Naive thymus-derived CD4-positive, alpha-beta T cell (primary cell): ENCODE results near the gene PITPNM2. TPM values are rescaled to one million over a fixed set of nuclear protein-coding genes. Genes with fewer than 3 reads are reported as not detected.
"Not testable (repeated sequence)": the region's sequence is repeated elsewhere in the genome, so short reads cannot be mapped to it uniquely, and the experiment has no call there.

Experiments
- ATAC-seq: fragments of 150-1000 bp; cut with Tn5 transposase; 2 replicates; pipeline ENCODE4 v1.10.0; 2021; ENCODE audit warnings: mild to moderate bottlenecking, moderate library complexity
- CTCF ChIA-PET: fragments of 350-600 bp; sonication (Branson Sonifier 250); formaldehyde crosslinking; loops from one replicate; lab custom pipeline; 2021; ENCODE audit warnings: antibody characterized with exemption; lab: Charles Lee
- POLR2A ChIA-PET: fragments of 350-600 bp; sonication (Branson Sonifier 250); formaldehyde crosslinking; loops from one replicate; lab custom pipeline; 2021; ENCODE audit warnings: antibody characterized with exemption, inconsistent platforms; lab: Charles Lee
- DNase-seq, 9 donors: peaks; one replicate each; pipeline versions ENCODE4 v3.0.0 to v3.0.0-alpha.2; 2020 to 2022; ENCODE audit warnings: mixed read lengths in 1 of 9
- H3K27ac ChIP-seq: one replicate; pipeline ENCODE4 v1.7.0; 2013; ENCODE audit warnings: mild to moderate bottlenecking, low read depth, low read length, moderate library complexity
- H3K27me3 ChIP-seq, 2 donors: one replicate each; pipeline ENCODE4 v1.7.0; 2013; ENCODE audit warnings: low read length in 2 of 2, mild to moderate bottlenecking in 2 of 2, moderate library complexity in 2 of 2; ENCODE audit not compliant: control insufficient read depth in 2 of 2, insufficient read depth in 2 of 2
- H3K36me3 ChIP-seq, 3 experiments: 1 replicate in 2 of 3; 2 replicates in 1 of 3; pipeline ENCODE4 v1.7.0; 2013; ENCODE audit warnings: low read length in 3 of 3, mild to moderate bottlenecking in 3 of 3, moderate library complexity in 1 of 3; ENCODE audit not compliant: insufficient read depth in 3 of 3, control insufficient read depth in 2 of 3
- H3K4me1 ChIP-seq, 2 donors: one replicate each; pipeline ENCODE4 v1.7.0; 2013; ENCODE audit warnings: low read length in 2 of 2, mild to moderate bottlenecking in 2 of 2, moderate library complexity in 1 of 2; ENCODE audit not compliant: control insufficient read depth in 2 of 2, insufficient read depth in 2 of 2
- H3K4me3 ChIP-seq: 2 replicates; pipeline ENCODE4 v1.7.0; 2013; ENCODE audit warnings: mild to moderate bottlenecking, low read length
- H3K9me3 ChIP-seq, 3 experiments: 1 replicate in 2 of 3; 2 replicates in 1 of 3; pipeline ENCODE4 v1.7.0; 2013; ENCODE audit warnings: low read length in 3 of 3; ENCODE audit not compliant: control insufficient read depth in 2 of 3
- H3K27ac Mint-ChIP-seq, 9 donors: one replicate each; pipeline ENCODE4 v1.8.0; 2020 to 2022; ENCODE audit warnings: mixed read lengths in 9 of 9, mild to moderate bottlenecking in 8 of 9, moderate library complexity in 5 of 9, inconsistent platforms in 2 of 9
- H3K27me3 Mint-ChIP-seq, 5 donors: one replicate each; pipeline ENCODE4 v1.8.0; 2021 to 2022; ENCODE audit warnings: mixed read lengths in 5 of 5, mild to moderate bottlenecking in 1 of 5
- H3K36me3 Mint-ChIP-seq, 5 donors: one replicate each; pipeline ENCODE4 v1.8.0; 2020 to 2022; ENCODE audit warnings: mixed read lengths in 5 of 5, mild to moderate bottlenecking in 3 of 5, inconsistent platforms in 1 of 5
- H3K4me1 Mint-ChIP-seq, 7 donors: one replicate each; pipeline ENCODE4 v1.8.0; 2020 to 2022; ENCODE audit warnings: mixed read lengths in 7 of 7, mild to moderate bottlenecking in 3 of 7, inconsistent platforms in 1 of 7
- H3K4me3 Mint-ChIP-seq, 10 donors: one replicate each; pipeline ENCODE4 v1.8.0; 2020 to 2022; ENCODE audit warnings: mild to moderate bottlenecking in 10 of 10, mixed read lengths in 10 of 10, moderate library complexity in 6 of 10, inconsistent platforms in 2 of 10
- H3K9me3 Mint-ChIP-seq, 11 donors: one replicate each; pipeline ENCODE4 v1.8.0; 2020 to 2022; ENCODE audit warnings: mixed read lengths in 11 of 11, mild to moderate bottlenecking in 4 of 11, inconsistent platforms in 1 of 11, moderate library complexity in 1 of 11
- intact Hi-C, 2 donors: fragments of 100-400 bp; cut with micrococcal nuclease; formaldehyde crosslinking; loops; one replicate each; pipeline ENCODE4 v1.15.1; 2023
- polyA plus RNA-seq, 2 donors: library from polyadenylated mRNA; unstranded; fragments of 300-500 nt; fragmentation: Illumina TruSeq; gene quantifications; one replicate each; pipeline ENCODE4 v1.2.3, GENCODE V29; 2021
- total RNA-seq, 6 experiments: library from RNA in 5 of 6; stranded (reverse) in 5 of 6; gene quantifications; 1 replicate in 5 of 6; 2 replicates in 1 of 6; pipeline ENCODE4 v1.2.3 and lab custom pipeline; 2021 to 2026

The PITPNM2 gene
- total and polyA plus RNA-seq, 7 experiments from 2014 or later, result 2.9 to 65.3 (median 48.2) TPM

DNA sequence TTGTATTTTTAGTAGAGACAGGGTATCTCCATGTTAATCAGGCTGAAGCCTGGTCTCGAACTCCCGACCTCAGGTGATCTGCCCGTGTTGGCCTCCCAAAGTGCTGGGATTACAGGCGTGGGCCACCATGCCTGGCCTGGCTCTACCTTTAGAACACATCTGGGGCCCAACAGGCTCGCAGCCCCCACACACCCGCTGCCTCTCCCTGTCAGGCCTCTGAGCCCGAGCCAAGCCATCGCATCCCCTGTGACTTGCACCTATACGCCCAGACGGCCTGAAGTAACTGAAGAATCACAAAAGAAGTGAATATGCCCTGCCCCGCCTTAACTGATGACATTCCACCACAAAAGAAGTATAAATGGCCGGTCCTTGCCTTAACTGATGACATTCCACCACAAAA is 46.8 kb downstream of the PITPNM2 start:
- H3K9me3 Mint-ChIP-seq, H3K9me3 ChIP-seq, H3K27me3 Mint-ChIP-seq, H3K4me3 ChIP-seq, intact Hi-C loops, H3K36me3 ChIP-seq, DNase-seq, H3K4me3 Mint-ChIP-seq, H3K27ac ChIP-seq, H3K27me3 ChIP-seq, ATAC-seq: not testable (repeated sequence)
- peaks cover 20 to 46% of the 10 kb centered on the region in 2 donors for H3K4me1 ChIP-seq
- POLR2A ChIA-PET, result interaction anchor here (1.7 to 7.9 kb wide), 4 partner anchors 12 to 29 kb away, joined by 6 to 91 read pairs (median 34); no protein-coding TSS in a partner anchor
- CTCF ChIA-PET, result interaction anchor here (1.4 kb wide), 1 partner anchor 11 kb away, joined by 6 read pairs; no protein-coding TSS in a partner anchor
- Mint-ChIP-seq H3K36me3 (peaks cover 3 to 35% (median 6%) of the 10 kb centered on the region in 5 donors), H3K4me1 (peaks cover 47 to 83% (median 64%) of the 10 kb centered on the region in 7 donors), H3K27ac (peak overlapping the region in 2 of 9 donors; percentile 38 to 90)

DNA sequence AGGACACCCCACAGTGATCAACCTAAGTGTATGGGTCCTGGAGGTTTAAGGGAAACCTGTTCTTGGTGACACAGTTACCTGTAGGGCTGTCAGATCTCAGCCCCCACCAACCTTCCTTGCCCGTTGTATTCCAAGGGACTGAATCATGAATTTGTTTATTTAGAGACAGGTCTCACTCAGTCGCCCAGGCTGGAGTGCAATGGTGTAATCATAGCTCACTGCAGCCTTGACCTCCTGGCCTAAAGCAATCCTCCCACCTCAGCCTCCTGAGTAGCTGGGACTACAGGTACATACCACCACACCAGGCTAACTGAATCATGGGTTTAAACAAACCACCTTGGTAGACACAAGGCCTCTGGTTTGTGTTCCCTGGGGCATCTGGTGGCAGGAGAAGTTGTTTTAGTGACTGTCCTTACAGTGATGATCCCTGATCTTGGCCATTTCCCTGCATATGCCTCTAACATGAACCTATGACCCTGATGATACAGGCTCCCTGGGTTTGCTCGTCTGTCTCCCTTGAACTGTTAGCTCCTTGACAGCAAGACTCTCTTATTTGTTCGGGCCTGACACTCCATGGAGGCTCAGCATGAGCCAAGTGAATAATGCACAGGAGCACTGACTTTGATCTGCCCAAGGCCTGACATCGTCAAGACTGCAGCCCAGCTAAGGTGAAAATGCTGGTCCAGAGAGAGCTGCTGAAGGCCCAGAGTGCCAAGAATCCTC is 47.9 kb downstream of the PITPNM2 start:
- no peaks in the 10 kb centered on the region for H3K27me3 ChIP-seq
- no peaks in the 10 kb centered on the region for H3K9me3 Mint-ChIP-seq
- peak overlapping the region in 9 of 10 donors; percentile 5 to 64 (median 57) for H3K4me3 Mint-ChIP-seq
- POLR2A ChIA-PET, result interaction anchor here (0.6 to 6.4 kb wide), 7 partner anchors 13 to 59 kb away, joined by 3 to 62 read pairs (median 3); no protein-coding TSS in a partner anchor
- no peaks in the 10 kb centered on the region for H3K36me3 ChIP-seq
- CTCF ChIA-PET, result interaction anchor here (0.7 to 1.2 kb wide), 2 partner anchors 13 to 30 kb away, joined by 3 to 4 read pairs; no protein-coding TSS in a partner anchor
- H3K4me1 ChIP-seq, result peaks cover 20 to 42% of the 10 kb centered on the region in 2 donors
- peak overlapping the region; percentile 5 to 90 (median 78) for H3K27ac Mint-ChIP-seq
- ATAC-seq, result no peak
- intact Hi-C loops, result no loop called here
- peak overlapping the region; percentile 2 for H3K27ac ChIP-seq
- no peaks in the 10 kb centered on the region for H3K27me3 Mint-ChIP-seq
- no peak overlapping the region for H3K4me3 ChIP-seq
- H3K4me1 Mint-ChIP-seq, result peaks cover 42 to 82% (median 63%) of the 10 kb centered on the region in 7 donors
- DNase-seq, result no peak
- no peaks in the 10 kb centered on the region for H3K9me3 ChIP-seq
- H3K36me3 Mint-ChIP-seq, result peaks cover 3 to 28% (median 6%) of the 10 kb centered on the region in 5 donors

DNA sequence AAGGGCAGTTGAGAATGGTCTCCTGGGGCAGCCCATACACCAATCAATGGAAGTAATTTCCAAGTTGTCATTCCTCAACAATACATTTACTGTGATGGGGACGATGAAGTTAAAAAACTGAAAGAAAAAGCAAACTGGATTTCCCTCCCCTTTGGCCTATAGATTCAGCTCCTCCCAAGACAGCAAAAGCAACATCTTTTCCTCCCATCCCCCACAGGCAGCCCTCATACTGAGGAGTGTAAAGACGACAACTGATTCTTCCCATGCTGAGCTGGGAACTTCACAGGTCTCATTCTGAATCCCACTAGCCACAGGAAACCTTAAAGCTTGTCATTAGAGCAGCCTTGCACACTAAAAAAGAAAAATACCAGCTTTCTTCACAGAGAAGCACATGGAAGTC is 48.5 kb downstream of the PITPNM2 start:
- Histone ChIP-seq H3K27me3 (no peaks in the 10 kb centered on the region), H3K9me3 (no peaks in the 10 kb centered on the region), H3K36me3 (no peaks in the 10 kb centered on the region), H3K4me1 (peaks cover 16 to 36% of the 10 kb centered on the region in 2 donors), H3K4me3 (no peak overlapping the region), H3K27ac (peak overlapping the region; percentile 2)
- Mint-ChIP-seq H3K27ac (peak overlapping the region; percentile 5 to 90 (median 78)), H3K36me3 (peaks cover 0 to 22% (median 6%) of the 10 kb centered on the region in 5 donors), H3K27me3 (no peaks in the 10 kb centered on the region), H3K4me3 (peak overlapping the region in 9 of 10 donors; percentile 5 to 74 (median 57)), H3K9me3 (no peaks in the 10 kb centered on the region), H3K4me1 (peaks cover 37 to 81% (median 62%) of the 10 kb centered on the region in 7 donors)
- POLR2A ChIA-PET, result interaction anchor here (0.6 to 6.4 kb wide), 5 partner anchors 13 to 111 kb away, joined by 3 to 62 read pairs (median 4); no protein-coding TSS in a partner anchor
- CTCF ChIA-PET, result interaction anchor here (1.2 kb wide), 1 partner anchor 13 kb away, joined by 4 read pairs; no protein-coding TSS in a partner anchor
- DNase-seq (peak in 2 of 9 donors; percentile 24 to 26), ATAC-seq (no peak)
- intact Hi-C loops, result no loop called here

DNA sequence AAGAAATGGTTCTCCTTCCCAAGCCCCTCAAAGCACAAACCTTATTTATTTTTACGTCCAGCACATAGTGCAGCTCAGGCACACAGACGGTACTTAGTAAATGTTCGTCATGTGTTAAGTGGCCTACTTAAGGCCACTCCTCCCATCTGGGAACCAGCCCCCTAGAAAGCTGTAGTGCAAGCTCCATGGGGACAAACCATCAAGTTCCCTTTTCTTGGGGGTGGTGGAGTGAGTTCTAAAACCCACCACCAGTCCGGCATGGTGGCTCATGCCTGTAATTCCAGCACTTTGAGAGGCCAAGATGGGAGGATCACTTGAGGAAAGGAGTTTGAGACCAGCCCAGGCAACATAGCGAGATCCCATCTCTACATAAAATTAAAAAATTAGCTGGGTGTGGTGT is 49.4 kb downstream of the PITPNM2 start:
- intact Hi-C loops, result no loop called here
- H3K4me3 Mint-ChIP-seq, result peak overlapping the region in 1 of 10 donors; percentile 61
- Histone ChIP-seq H3K9me3 (no peaks in the 10 kb centered on the region), H3K4me1 (peaks cover 8 to 28% of the 10 kb centered on the region in 2 donors), H3K27me3 (no peaks in the 10 kb centered on the region), H3K27ac (no peak overlapping the region), H3K4me3 (no peak overlapping the region), H3K36me3 (no peaks in the 10 kb centered on the region)
- H3K4me1 Mint-ChIP-seq, result peaks cover 28 to 73% (median 55%) of the 10 kb centered on the region in 7 donors
- DNase-seq (no peak), ATAC-seq (no peak)
- CTCF ChIA-PET, result no interaction called here
- H3K27ac Mint-ChIP-seq, result peak overlapping the region in 2 of 9 donors; percentile 31 to 67
- no peaks in the 10 kb centered on the region for H3K27me3 Mint-ChIP-seq
- no peaks in the 10 kb centered on the region for H3K9me3 Mint-ChIP-seq
- H3K36me3 Mint-ChIP-seq, result peaks cover 0 to 22% (median 6%) of the 10 kb centered on the region in 5 donors
- POLR2A ChIA-PET, result interaction anchor here (1.0 to 6.4 kb wide), 2 partner anchors 14 to 51 kb away, joined by 3 to 62 read pairs; no protein-coding TSS in a partner anchor

Other genes with a start within 250 kb of the PITPNM2 start
- 1 to 10 TPM; 6.2 to 8.9 (median 7.1) TPM for gene ABCB9, start 184.6 kb downstream of the PITPNM2 start, total RNA-seq
- gene ABCB9, start 184.6 kb downstream of the PITPNM2 start, polyA plus RNA-seq, result 1 to 10 TPM in 1 of 2 donors, under 1 TPM in 1; 0.74 to 1.5 TPM
- 10 to 100 TPM; 17.4 to 49.1 (median 27.2) TPM for gene OGFOD2, start 175.8 kb downstream of the PITPNM2 start, total RNA-seq
- 10 to 100 TPM; 16.8 to 19.5 TPM for gene OGFOD2, start 175.8 kb downstream of the PITPNM2 start, polyA plus RNA-seq
- 100 to 1,000 TPM; 137 to 189 (median 169) TPM for gene ARL6IP4, start 170.4 kb downstream of the PITPNM2 start, total RNA-seq
- gene ARL6IP4, start 170.4 kb downstream of the PITPNM2 start, polyA plus RNA-seq, result 100 to 1,000 TPM; 201 to 295 TPM
- gene MPHOSPH9, start 82.1 kb upstream of the PITPNM2 start, total RNA-seq, result 100 to 1,000 TPM in 1 of 5 experiments, 10 to 100 TPM in 4; 71.0 to 102 (median 82.4) TPM
- 10 to 100 TPM; 34.0 to 59.8 TPM for gene MPHOSPH9, start 82.1 kb upstream of the PITPNM2 start, polyA plus RNA-seq
- gene MTRFR, start 82.3 kb upstream of the PITPNM2 start, total RNA-seq, result 10 to 100 TPM; 26.8 to 56.9 (median 39.5) TPM
- gene MTRFR, start 82.3 kb upstream of the PITPNM2 start, polyA plus RNA-seq, result 10 to 100 TPM; 42.6 to 60.3 TPM
- gene CDK2AP1, start 120.8 kb upstream of the PITPNM2 start, total RNA-seq, result 10 to 100 TPM in 2 of 5 experiments, 1 to 10 TPM in 3; 3.6 to 45.1 (median 5.0) TPM
- 1 to 10 TPM; 1.3 to 3.2 TPM for gene CDK2AP1, start 120.8 kb upstream of the PITPNM2 start, polyA plus RNA-seq
- 10 to 100 TPM; 30.1 to 49.9 (median 43.7) TPM for gene SBNO1, start 213.8 kb upstream of the PITPNM2 start, total RNA-seq
- gene SBNO1, start 213.8 kb upstream of the PITPNM2 start, polyA plus RNA-seq, result 10 to 100 TPM; 31.6 to 34.0 TPM
- 10 to 100 TPM; 24.4 to 57.4 (median 28.3) TPM for gene KMT5A, start 233.0 kb upstream of the PITPNM2 start, total RNA-seq
- 1 to 10 TPM; 1.4 to 3.1 TPM for gene KMT5A, start 233.0 kb upstream of the PITPNM2 start, polyA plus RNA-seq